GM10248 (cell line): ENCODE data around the gene CLMN.

Experiments used
- CTCF ChIA-PET: fragments of 300-600 bp; sonication (Branson Sonifier 250); formaldehyde crosslinking; extraction: SDS; loops from one replicate; lab custom pipeline; 2021; ENCODE audit warnings: antibody characterized with exemption; lab: Yijun Ruan, JAX
- POLR2A ChIA-PET: fragments of 350-650 bp; sonication (Branson Sonifier 250); formaldehyde crosslinking; extraction: SDS; loops from one replicate; lab custom pipeline; 2020; ENCODE audit warnings: antibody characterized with exemption; lab: Yijun Ruan, JAX
- DNase-seq: peaks from one replicate; pipeline ENCODE4 v3.0.0; 2012; ENCODE audit errors: extremely low spot score
- CTCF ChIP-seq: IDR thresholded peaks from 2 replicates; pipeline ENCODE4 v1.5.1; 2012; ENCODE audit warnings: mild to moderate bottlenecking, low read depth; ENCODE audit errors: extremely low read depth, missing control alignments, control extremely low read depth

The CLMN gene

GRCh38 chr14:95326987-95327386 is 7.3 kb upstream of the CLMN start:
- POLR2A ChIA-PET: no interaction called here
- CTCF ChIA-PET: interaction anchor here (1.2 to 2.2 kb wide), 4 partner anchors 9 to 667 kb away, joined by 5 to 13 read pairs (median 5); no protein-coding TSS in a partner anchor
- no peak for DNase-seq
- no peak for TF ChIP-seq CTCF

GRCh38 chr14:95323917-95324316 is 4.2 kb upstream of the CLMN start:
- TF ChIP-seq CTCF: no peak
- DNase-seq: no peak
- ChIA-PET POLR2A (no interaction called here), CTCF (interaction anchor here (1.2 to 1.5 kb wide), 2 partner anchors 38 to 92 kb away, joined by 4 read pairs; no protein-coding TSS in a partner anchor)

- ChIA-PET CTCF (interaction anchor here (1.2 to 1.5 kb wide), 2 partner anchors 38 to 91 kb away, joined by 4 read pairs; no protein-coding TSS in a partner anchor), POLR2A (no interaction called here)
- TF ChIP-seq CTCF: no peak
- DNase-seq: no peak
Measured at GRCh38 chr14:95323361-95323760, 3.7 kb upstream of the CLMN start.

GRCh38 chr14:95322651-95323050 is 2.9 kb upstream of the CLMN start:
- CTCF ChIA-PET: interaction anchor here (1.3 kb wide), 1 partner anchor 39 kb away, joined by 4 read pairs; no protein-coding TSS in a partner anchor
- TF ChIP-seq CTCF: no peak
- POLR2A ChIA-PET: no interaction called here
- DNase-seq: no peak

- no peak for DNase-seq
- CTCF ChIA-PET: interaction anchor here (1.3 kb wide), 1 partner anchor 40 kb away, joined by 4 read pairs; no protein-coding TSS in a partner anchor
- TF ChIP-seq CTCF: no peak
- POLR2A ChIA-PET: no interaction called here
Measured at GRCh38 chr14:95321693-95322455, 2.2 kb upstream of the CLMN start.

- DNase-seq: no peak
- TF ChIP-seq CTCF: no peak
- CTCF ChIA-PET: interaction anchor here (1.2 to 1.3 kb wide), 2 partner anchors 39 to 41 kb away, joined by 3 to 4 read pairs; no protein-coding TSS in a partner anchor
- POLR2A ChIA-PET: no interaction called here
Measured at GRCh38 chr14:95320955-95321600, 1.4 kb upstream of the CLMN start.
